A549 (cell line): ENCODE measurements around the gene POLR3GL. TPM values are rescaled to one million over a fixed set of nuclear protein-coding genes. Genes with fewer than 3 reads are reported as not detected.

Experiments used
- BHLHE40 ChIP-seq: IDR thresholded peaks from 2 replicates; pipeline ENCODE4 v1.6.1; 2012; ENCODE audit warnings: low read depth, low read length, inconsistent platforms
- CBX8 ChIP-seq: fragments of 200-600 bp; sonication (generic); IDR thresholded peaks from 2 replicates; pipeline ENCODE4 v1.6.1; 2016
- CHD2 ChIP-seq: fragments of 150-350 bp; IDR thresholded peaks from 2 replicates; pipeline ENCODE4 v1.6.1; 2014; ENCODE audit warnings: low read length; ENCODE audit not compliant: partially characterized antibody
- EHF ChIP-seq: fragments of 250-450 bp; sonication (Bioruptor Pico); IDR thresholded peaks from 2 replicates; pipeline ENCODE4 v1.5.0; 2020; ENCODE audit warnings: mild to moderate bottlenecking
- FOSB ChIP-seq: fragments of 250-450 bp; sonication (Bioruptor Pico); IDR thresholded peaks from 2 replicates; pipeline ENCODE4 v1.5.0; 2020; ENCODE audit warnings: mild to moderate bottlenecking, moderate library complexity
- GATA3 ChIP-seq: IDR thresholded peaks from 2 replicates; pipeline ENCODE4 v1.6.1; 2012; ENCODE audit warnings: borderline replicate concordance
- HOXA7 ChIP-seq: fragments of 250-450 bp; sonication (Bioruptor Pico); IDR thresholded peaks from 2 replicates; pipeline ENCODE4 v1.5.0; 2020; ENCODE audit warnings: mild to moderate bottlenecking, moderate library complexity
- HOXB13 ChIP-seq: fragments of 250-450 bp; sonication (Bioruptor Pico); IDR thresholded peaks from 2 replicates; pipeline ENCODE4 v1.5.0; 2020; ENCODE audit warnings: low read depth, mild to moderate bottlenecking, moderate library complexity
- HOXB5 ChIP-seq: fragments of 250-450 bp; sonication (Bioruptor Pico); IDR thresholded peaks from 2 replicates; pipeline ENCODE4 v1.5.0; 2020; ENCODE audit warnings: mild to moderate bottlenecking, moderate library complexity
- JUN ChIP-seq, 2 experiments: fragments of >200 bp; sonication (Bioruptor Twin); formaldehyde crosslinking; IDR thresholded peaks; 2 replicates in 1 of 2; 3 replicates in 1 of 2; pipeline ENCODE4 v1.6.1; 2016 to 2017
- JUNB ChIP-seq: fragments of >200 bp; sonication (Bioruptor Twin); formaldehyde crosslinking; IDR thresholded peaks from 2 replicates; pipeline ENCODE4 v1.6.1; 2016
- KDM1A ChIP-seq: fragments of 200-600 bp; sonication (generic); IDR thresholded peaks from 2 replicates; pipeline ENCODE4 v1.6.1; 2016; ENCODE audit warnings: low read depth, mild to moderate bottlenecking
- KDM5A ChIP-seq: fragments of 200-600 bp; sonication (generic); IDR thresholded peaks from 2 replicates; pipeline ENCODE4 v1.6.1; 2016; ENCODE audit warnings: antibody characterized with exemption, mild to moderate bottlenecking
- MAFK ChIP-seq: fragments of 450-650 bp; IDR thresholded peaks from 2 replicates; pipeline ENCODE4 v1.6.1; 2014; ENCODE audit not compliant: partially characterized antibody
- MAZ ChIP-seq: fragments of 150-350 bp; IDR thresholded peaks from 2 replicates; pipeline ENCODE4 v1.6.1; 2014; ENCODE audit warnings: antibody characterized with exemption, low read depth, low read length, borderline replicate concordance
- NFE2L2 ChIP-seq: fragments of 150-350 bp; conservative IDR thresholded peaks from 2 replicates; pipeline ENCODE4 v1.6.1; 2014; ENCODE audit warnings: low read length
- NPAS2 ChIP-seq: fragments of 250-450 bp; sonication (Bioruptor Pico); IDR thresholded peaks from 2 replicates; pipeline ENCODE4 v1.8.0; 2022; ENCODE audit warnings: mild to moderate bottlenecking, moderate library complexity, borderline replicate concordance
- NR3C1 ChIP-seq: fragments of >200 bp; sonication (Bioruptor Twin); formaldehyde crosslinking; IDR thresholded peaks from 3 replicates; pipeline ENCODE4 v1.6.1; 2017
- PHF8 ChIP-seq: fragments of 200-600 bp; sonication (generic); IDR thresholded peaks from 2 replicates; pipeline ENCODE4 v1.6.1; 2016; ENCODE audit warnings: low read depth, mild to moderate bottlenecking, antibody characterized with exemption, moderate library complexity, borderline replicate concordance
- POLR2A ChIP-seq: IDR thresholded peaks from 2 replicates; pipeline ENCODE4 v1.6.1; 2012; ENCODE audit warnings: mild to moderate bottlenecking, low read length
- POLR2AphosphoS2 ChIP-seq: conservative IDR thresholded peaks from 2 replicates; pipeline ENCODE4 v1.6.1; 2012; ENCODE audit warnings: low read length, improper control_type of control experiment, inconsistent platforms
- RARB ChIP-seq: fragments of 250-450 bp; sonication (Bioruptor Pico); IDR thresholded peaks from 2 replicates; pipeline ENCODE4 v1.8.0; 2021; ENCODE audit warnings: mild to moderate bottlenecking, moderate library complexity
- RFX5 ChIP-seq: fragments of 450-650 bp; IDR thresholded peaks from 2 replicates; pipeline ENCODE4 v1.7.1; 2014; ENCODE audit warnings: antibody characterized with exemption, mild to moderate bottlenecking, moderate library complexity
- RNF2 ChIP-seq: fragments of 200-600 bp; sonication (generic); IDR thresholded peaks from 2 replicates; pipeline ENCODE4 v1.6.1; 2016; ENCODE audit warnings: low read depth, mild to moderate bottlenecking, antibody characterized with exemption, moderate library complexity, borderline replicate concordance
- TFCP2L1 ChIP-seq: fragments of 250-450 bp; sonication (Bioruptor Pico); IDR thresholded peaks from 2 replicates; pipeline ENCODE4 v1.5.0; 2021; ENCODE audit warnings: mild to moderate bottlenecking
- TP53 ChIP-seq: fragments of 250-450 bp; sonication (Bioruptor Pico); IDR thresholded peaks from 2 replicates; pipeline ENCODE4 v1.5.0; 2021; ENCODE audit warnings: mild to moderate bottlenecking, moderate library complexity
- ZFP36 ChIP-seq: fragments of 450-650 bp; IDR thresholded peaks from 2 replicates; pipeline ENCODE4 v1.6.1; 2014; ENCODE audit warnings: borderline replicate concordance; ENCODE audit not compliant: partially characterized antibody
- polyA plus RNA-seq, 4 experiments: library from polyadenylated mRNA; depleted of rRNA in 3 of 4; stranded (reverse); fragments of >200 nt; fragmentation: RNase III in 1 of 4; extraction: RNeasy Plus Mini Kit Qiagen cat#74134 plus additional on column Dnase treatment in 1 of 4; gene quantifications; 2 replicates in 3 of 4; 3 replicates in 1 of 4; pipeline ENCODE4 v1.2.3, GENCODE V29; 2011 to 2017
- TF ChIP-seq, protein P1 (sequence below): fragments of 450-650 bp; IDR thresholded peaks from 2 replicates; pipeline ENCODE4 v1.6.1; 2014; ENCODE audit warnings: antibody characterized with exemption
- TF ChIP-seq, protein P2 (sequence below): fragments of 250-450 bp; sonication (Bioruptor Pico); IDR thresholded peaks from 2 replicates; pipeline ENCODE4 v1.5.0; 2021; ENCODE audit warnings: mild to moderate bottlenecking, moderate library complexity, borderline replicate concordance
- TF ChIP-seq, protein P3 (sequence below): fragments of >200 bp; sonication (Bioruptor Twin); formaldehyde crosslinking; IDR thresholded peaks from 2 replicates; pipeline ENCODE4 v1.6.1; 2016
- TF ChIP-seq, protein P4 (sequence below): IDR thresholded peaks from 2 replicates; pipeline ENCODE4 v1.6.1; 2012; ENCODE audit warnings: low read depth, borderline replicate concordance

Gene POLR3GL
- polyA plus RNA-seq, 2 of the 4 experiments (the other 2 are of a cell fraction) = 12.6 to 15.7 TPM

DNA sequence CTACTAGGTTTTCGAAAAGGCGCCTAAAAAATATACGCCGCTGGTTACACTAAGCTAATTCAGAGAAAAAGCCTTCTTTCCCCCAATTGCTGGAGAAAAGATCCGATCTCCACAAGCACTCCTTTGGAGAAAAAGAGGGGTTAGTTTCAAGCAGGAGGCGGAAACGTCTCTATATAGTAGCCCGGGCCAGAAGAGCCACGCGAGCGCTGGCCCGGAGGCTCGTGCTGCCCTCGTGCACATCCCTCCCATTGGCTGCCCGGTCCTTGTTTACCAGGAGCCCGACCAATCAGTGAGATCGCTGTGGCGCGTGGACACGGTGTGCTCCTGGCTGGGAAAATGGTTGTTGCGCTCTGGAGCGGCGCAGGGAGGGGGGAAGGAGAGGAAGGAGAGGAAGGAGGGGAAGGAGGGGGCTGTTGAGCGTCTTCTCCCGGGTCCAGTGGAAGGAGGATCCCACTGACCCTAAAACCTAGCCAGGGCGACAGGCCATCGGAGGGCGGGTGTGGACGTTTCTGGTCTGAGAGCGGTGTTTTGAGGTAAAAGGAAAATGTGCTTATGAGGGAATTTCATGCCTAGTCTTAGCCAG, 32.0 kb downstream of the POLR3GL start, which contains the start of gene TXNIP (continued):
- TF ChIP-seq NFE2L2 (no peak), EHF (0 out of 2 replicates have a peak, but pooled peaks have one; percentile 50), KDM1A (no peak), POLR2AphosphoS2 (no peak), POLR2A (no peak), HOXA7 (no peak), NPAS2 (CRISPR knock-in tag) (peak; percentile 73; the same call in 1 of the 2 replicates), CBX8 (no peak), TP53 (CRISPR knock-in tag) (0 out of 2 replicates have a peak, but pooled peaks have one; percentile 47), MAFK (peak; percentile 33), JUN (IDR thresholded peaks at IDR 0.05) (no peak), TFCP2L1 (CRISPR knock-in tag) (no peak), BHLHE40 (peak; percentile 91), HOXB5 (CRISPR knock-in tag) (0 out of 2 replicates have a peak, but pooled peaks have one; percentile 33), NR3C1 (no peak), JUNB (no peak), PHF8 (peak; percentile 29; the same call in 1 of the 2 replicates), HOXB13 (CRISPR knock-in tag) (peak; percentile 61; the same call in 1 of the 2 replicates), RARB (CRISPR knock-in tag) (no peak), MAZ (no peak), RNF2 (no peak; the same call in 1 of the 2 replicates), FOSB (CRISPR knock-in tag) (no peak), ZFP36 (no peak), CHD2 (no peak), GATA3 (no peak), RFX5 (no peak), KDM5A (no peak)
- TF ChIP-seq, protein P1, sequence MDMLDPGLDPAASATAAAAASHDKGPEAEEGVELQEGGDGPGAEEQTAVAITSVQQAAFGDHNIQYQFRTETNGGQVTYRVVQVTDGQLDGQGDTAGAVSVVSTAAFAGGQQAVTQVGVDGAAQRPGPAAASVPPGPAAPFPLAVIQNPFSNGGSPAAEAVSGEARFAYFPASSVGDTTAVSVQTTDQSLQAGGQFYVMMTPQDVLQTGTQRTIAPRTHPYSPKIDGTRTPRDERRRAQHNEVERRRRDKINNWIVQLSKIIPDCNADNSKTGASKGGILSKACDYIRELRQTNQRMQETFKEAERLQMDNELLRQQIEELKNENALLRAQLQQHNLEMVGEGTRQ = peak; percentile 68; the same call in 1 of the 2 replicates
- TF ChIP-seq, protein P2, sequence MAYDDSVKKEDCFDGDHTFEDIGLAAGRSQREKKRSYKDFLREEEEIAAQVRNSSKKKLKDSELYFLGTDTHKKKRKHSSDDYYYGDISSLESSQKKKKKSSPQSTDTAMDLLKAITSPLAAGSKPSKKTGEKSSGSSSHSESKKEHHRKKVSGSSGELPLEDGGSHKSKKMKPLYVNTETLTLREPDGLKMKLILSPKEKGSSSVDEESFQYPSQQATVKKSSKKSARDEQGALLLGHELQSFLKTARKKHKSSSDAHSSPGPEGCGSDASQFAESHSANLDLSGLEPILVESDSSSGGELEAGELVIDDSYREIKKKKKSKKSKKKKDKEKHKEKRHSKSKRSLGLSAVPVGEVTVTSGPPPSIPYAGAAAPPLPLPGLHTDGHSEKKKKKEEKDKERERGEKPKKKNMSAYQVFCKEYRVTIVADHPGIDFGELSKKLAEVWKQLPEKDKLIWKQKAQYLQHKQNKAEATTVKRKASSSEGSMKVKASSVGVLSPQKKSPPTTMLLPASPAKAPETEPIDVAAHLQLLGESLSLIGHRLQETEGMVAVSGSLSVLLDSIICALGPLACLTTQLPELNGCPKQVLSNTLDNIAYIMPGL = no peak
- TF ChIP-seq, protein P3, sequence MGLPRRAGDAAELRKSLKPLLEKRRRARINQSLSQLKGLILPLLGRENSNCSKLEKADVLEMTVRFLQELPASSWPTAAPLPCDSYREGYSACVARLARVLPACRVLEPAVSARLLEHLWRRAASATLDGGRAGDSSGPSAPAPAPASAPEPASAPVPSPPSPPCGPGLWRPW = no peak
- TF ChIP-seq, protein P4, sequence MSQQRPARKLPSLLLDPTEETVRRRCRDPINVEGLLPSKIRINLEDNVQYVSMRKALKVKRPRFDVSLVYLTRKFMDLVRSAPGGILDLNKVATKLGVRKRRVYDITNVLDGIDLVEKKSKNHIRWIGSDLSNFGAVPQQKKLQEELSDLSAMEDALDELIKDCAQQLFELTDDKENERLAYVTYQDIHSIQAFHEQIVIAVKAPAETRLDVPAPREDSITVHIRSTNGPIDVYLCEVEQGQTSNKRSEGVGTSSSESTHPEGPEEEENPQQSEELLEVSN = peak; percentile 95
- TF ChIP-seq, all 56 proteins: peak for 12
